Uterus (tissue), 4 donors: ENCODE measurements around the gene FH. TPM values are rescaled to one million over a fixed set of nuclear protein-coding genes. Genes with fewer than 3 reads are reported as not detected.

Experiments
- DNase-seq, 2 donors: peaks; one replicate each; pipeline ENCODE4 v3.0.0-alpha.2; 2019 to 2020
- H3K27ac ChIP-seq, 2 donors: fragments of 200-600 bp; sonication (generic); 1 replicate in 1 of 2; 2 replicates in 1 of 2; pipeline ENCODE4 v1.5.1; 2016 to 2018
- H3K27me3 ChIP-seq, 2 donors: fragments of 200-600 bp; sonication (generic); one replicate each; pipeline ENCODE4 v1.5.1; 2018 to 2019; ENCODE audit warnings: control low read depth in 1 of 2
- H3K36me3 ChIP-seq, 2 donors: fragments of 200-600 bp; sonication (generic); one replicate each; pipeline ENCODE4 v1.5.1; 2019; ENCODE audit warnings: control low read depth in 1 of 2
- H3K4me1 ChIP-seq, 2 donors: fragments of 200-600 bp; sonication (generic); one replicate each; pipeline ENCODE4 v1.5.1; 2018 to 2019; ENCODE audit warnings: control low read depth in 1 of 2
- H3K4me3 ChIP-seq, 2 donors: fragments of 200-600 bp; sonication (generic); 1 replicate in 1 of 2; 2 replicates in 1 of 2; pipeline ENCODE4 v1.5.1; 2018 to 2019; ENCODE audit warnings: mild to moderate bottlenecking in 1 of 2
- H3K9me3 ChIP-seq, 2 donors: fragments of 200-600 bp; sonication (generic); one replicate each; pipeline ENCODE4 v1.5.1; 2019; ENCODE audit warnings: control low read depth in 1 of 2
- CTCF ChIP-seq, 4 experiments: fragments of 200-600 bp in 2 of 4; fragments of 450-650 bp in 2 of 4; sonication (generic) in 2 of 4; IDR thresholded peaks; one replicate each; pipeline ENCODE4 v1.5.1; 2016 to 2019; ENCODE audit warnings: antibody characterized with exemption in 4 of 4, mild to moderate bottlenecking in 2 of 4, moderate library complexity in 1 of 4
- POLR2A ChIP-seq, 2 donors: fragments of 450-650 bp; IDR thresholded peaks; one replicate each; pipeline ENCODE4 v1.6.1; 2016; ENCODE audit warnings: antibody characterized with exemption in 2 of 2, mild to moderate bottlenecking in 1 of 2, moderate library complexity in 1 of 2
- intact Hi-C: fragments of 100-400 bp; cut with DNase I; formaldehyde crosslinking; loops from one replicate; pipeline ENCODE4 v1.15.1; 2023; ENCODE audit warnings: low total_unique reads
- total RNA-seq, 4 donors: library from RNA; depleted of rRNA in 3 of 4; stranded (reverse); fragments of >200 nt in 3 of 4; gene quantifications; one replicate each; pipeline versions ENCODE4 v1.1.0 to v1.2.4, GENCODE V29; 2014 to 2023
- donor health status: DM: yes; HTN: yes; CAD: no.

The FH gene
- total RNA-seq, 4 donors from 2014 or later = 11.8 to 48.5 (median 43.5) TPM

- intact Hi-C loops = no loop called here
- no peaks in the 10 kb centered on the region for H3K9me3 ChIP-seq
- DNase-seq = no peak
- no peaks in the 10 kb centered on the region for H3K36me3 ChIP-seq
- TF ChIP-seq POLR2A (IDR thresholded peaks at IDR 0.05) (no peak), CTCF (IDR thresholded peaks at IDR 0.05) (no peak)
- no peaks in the 10 kb centered on the region for H3K27me3 ChIP-seq
- H3K4me3 ChIP-seq = no peak overlapping the region
- H3K4me1 ChIP-seq = no peaks in the 10 kb centered on the region
- H3K27ac ChIP-seq = no peak overlapping the region
Observed at GRCh38 chr1:241499910-241500309, 19.6 kb downstream of the FH start.

DNA sequence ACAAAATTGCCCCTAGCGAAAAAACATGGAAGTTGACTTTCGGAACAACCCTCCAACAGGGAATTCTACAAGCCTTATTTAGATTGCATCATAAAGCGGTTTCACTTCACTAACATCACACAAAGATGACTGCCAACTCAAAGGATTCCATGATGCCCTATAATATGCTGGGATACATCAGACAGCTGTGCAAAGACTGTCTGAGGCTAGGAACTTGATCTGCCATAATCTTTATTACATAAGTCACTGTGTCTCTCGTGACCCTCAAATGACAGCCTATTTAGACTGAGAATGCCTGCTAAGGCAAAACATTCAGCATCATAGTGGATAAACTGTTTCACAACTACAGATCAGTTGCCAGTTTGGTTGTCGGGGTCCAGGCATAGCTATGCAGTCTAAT, 23.8 kb downstream of the FH start:
- no peak for TF ChIP-seq CTCF (IDR thresholded peaks at IDR 0.05)
- no peak for TF ChIP-seq POLR2A (IDR thresholded peaks at IDR 0.05)
- Histone ChIP-seq H3K36me3 (no peaks in the 10 kb centered on the region), H3K9me3 (no peaks in the 10 kb centered on the region), H3K4me3 (no peak overlapping the region), H3K4me1 (no peaks in the 10 kb centered on the region), H3K27ac (no peak overlapping the region), H3K27me3 (no peaks in the 10 kb centered on the region)
- no peak for DNase-seq
- intact Hi-C loops = no loop called here

GRCh38 chr1:241488739-241489138, 30.8 kb downstream of the FH start:
- H3K27ac ChIP-seq = no peak overlapping the region
- H3K4me3 ChIP-seq = no peak overlapping the region
- no peak for DNase-seq
- intact Hi-C loops = no loop called here
- H3K27me3 ChIP-seq = no peaks in the 10 kb centered on the region
- H3K4me1 ChIP-seq = no peaks in the 10 kb centered on the region
- TF ChIP-seq POLR2A (IDR thresholded peaks at IDR 0.05) = no peak
- no peak for TF ChIP-seq CTCF (IDR thresholded peaks at IDR 0.05)
- H3K36me3 ChIP-seq = no peaks in the 10 kb centered on the region
- H3K9me3 ChIP-seq = no peaks in the 10 kb centered on the region

DNA sequence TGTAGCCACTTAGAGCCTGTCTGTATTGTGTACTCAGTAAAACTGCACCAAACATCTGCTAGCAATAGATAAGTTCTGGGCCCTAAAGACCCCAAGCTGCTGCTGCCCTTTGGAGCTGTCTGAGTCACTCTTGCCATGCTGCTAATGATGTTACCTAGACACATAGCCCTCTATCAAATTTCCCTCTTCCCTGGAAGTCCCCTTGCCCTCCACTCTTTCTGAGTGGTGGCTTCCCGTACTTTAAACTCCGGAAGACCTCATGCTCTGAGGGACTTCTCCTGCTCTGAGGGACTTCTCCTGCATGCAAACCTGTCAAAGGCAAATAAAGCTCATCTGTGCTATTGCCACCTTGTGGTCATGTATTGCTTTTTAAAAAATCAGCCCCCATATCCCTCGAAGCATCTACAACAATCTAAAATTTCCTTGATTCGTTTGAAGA, 34.0 kb downstream of the FH start:
- H3K27ac ChIP-seq = no peak overlapping the region
- H3K4me3 ChIP-seq = no peak overlapping the region
- TF ChIP-seq CTCF (IDR thresholded peaks at IDR 0.05) = no peak
- no peak for TF ChIP-seq POLR2A (IDR thresholded peaks at IDR 0.05)
- intact Hi-C loops = no loop called here
- no peaks in the 10 kb centered on the region for H3K9me3 ChIP-seq
- no peaks in the 10 kb centered on the region for H3K4me1 ChIP-seq
- no peak for DNase-seq
- no peaks in the 10 kb centered on the region for H3K27me3 ChIP-seq
- no peaks in the 10 kb centered on the region for H3K36me3 ChIP-seq

DNA sequence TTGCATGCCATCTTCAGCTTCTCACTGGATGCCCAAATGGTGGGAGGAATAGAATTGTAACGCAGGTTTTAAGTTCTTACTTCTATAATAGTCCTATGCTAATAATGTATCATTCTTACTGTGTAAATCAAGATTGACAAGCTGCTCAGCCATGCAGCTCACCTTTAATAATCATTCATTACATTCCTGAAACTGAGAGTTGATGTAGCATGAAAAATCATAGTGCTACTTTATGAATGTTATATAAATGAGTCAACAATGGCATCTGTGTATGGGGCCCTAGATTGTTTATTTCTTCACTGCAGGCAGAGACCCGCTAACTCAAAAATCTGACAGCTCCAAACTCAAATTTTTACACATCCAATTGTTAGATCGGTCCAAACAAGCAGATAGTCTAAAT, 34.4 kb downstream of the FH start:
- DNase-seq = no peak
- intact Hi-C loops = no loop called here
- Histone ChIP-seq H3K27ac (no peak overlapping the region), H3K9me3 (no peaks in the 10 kb centered on the region), H3K27me3 (no peaks in the 10 kb centered on the region), H3K4me1 (no peaks in the 10 kb centered on the region), H3K36me3 (no peaks in the 10 kb centered on the region), H3K4me3 (no peak overlapping the region)
- TF ChIP-seq CTCF (IDR thresholded peaks at IDR 0.05) (no peak), POLR2A (IDR thresholded peaks at IDR 0.05) (no peak)
